ENCODE data around the gene PIP4K2A.

PIP4K2A gene

GRCh38 chr10:22554461-22555182 lies 159.8 kb downstream of the PIP4K2A start:
- no peaks in the 10 kb centered on the region for H3K9me3 ChIP-seq (ENCODE audit: control insufficient read depth, low read length)
- H3K4me1 ChIP-seq (ENCODE audit: control insufficient read depth, insufficient read depth, low read length, poor library complexity, severe bottlenecking), result peaks cover 5% of the 10 kb centered on the region
- H3K4me3 ChIP-seq (ENCODE audit: extremely low read depth, insufficient read depth, low read length, poor library complexity, severe bottlenecking), result no peak overlapping the region
- H3K27ac ChIP-seq (ENCODE audit: low read depth, low read length, severe bottlenecking), result peak overlapping the region; percentile 80
- WGBS, 2 experiments (ENCODE audit: insufficient coverage in 2 of 2), result 83 to 86% methylated on average over 25 to 29 of the region's 29 CpGs
- peaks cover 16% of the 10 kb centered on the region for H3K36me3 ChIP-seq (ENCODE audit: control insufficient read depth, insufficient read depth, low read length)

- H3K27ac ChIP-seq (ENCODE audit: low read depth, low read length, severe bottlenecking), result no peak overlapping the region
Measured at GRCh38 chr10:22553452-22553995, 160.9 kb downstream of the PIP4K2A start.

GRCh38 chr10:22552888-22553378 lies 161.4 kb downstream of the PIP4K2A start:
- no peak overlapping the region for H3K4me3 ChIP-seq (ENCODE audit: extremely low read depth, insufficient read depth, low read length, poor library complexity, severe bottlenecking)
- no peak overlapping the region for H3K27ac ChIP-seq (ENCODE audit: low read depth, low read length, severe bottlenecking)
- no peaks in the 10 kb centered on the region for H3K9me3 ChIP-seq (ENCODE audit: control insufficient read depth, low read length)
- peaks cover 27% of the 10 kb centered on the region for H3K36me3 ChIP-seq (ENCODE audit: control insufficient read depth, insufficient read depth, low read length)
- 85 to 86% methylated on average over 4 of the region's 5 CpGs for WGBS, 2 experiments (ENCODE audit: insufficient coverage in 2 of 2)
- H3K4me1 ChIP-seq (ENCODE audit: control insufficient read depth, insufficient read depth, low read length, poor library complexity, severe bottlenecking), result peaks cover 5% of the 10 kb centered on the region

More at GRCh38 chr10:22553452-22553995, 160.9 kb downstream of the PIP4K2A start:
- H3K36me3 ChIP-seq (ENCODE audit: control insufficient read depth, insufficient read depth, low read length), result peaks cover 25% of the 10 kb centered on the region
- WGBS, 2 experiments (ENCODE audit: insufficient coverage in 2 of 2), result 90 to 100% methylated on average over 1 to 2 of the region's 7 CpGs
- H3K9me3 ChIP-seq (ENCODE audit: control insufficient read depth, low read length), result no peaks in the 10 kb centered on the region
- H3K4me1 ChIP-seq (ENCODE audit: control insufficient read depth, insufficient read depth, low read length, poor library complexity, severe bottlenecking), result peaks cover 5% of the 10 kb centered on the region
- H3K4me3 ChIP-seq (ENCODE audit: extremely low read depth, insufficient read depth, low read length, poor library complexity, severe bottlenecking), result no peak overlapping the region

- no peak overlapping the region for H3K4me3 ChIP-seq (ENCODE audit: extremely low read depth, insufficient read depth, low read length, poor library complexity, severe bottlenecking)
- peaks cover 8% of the 10 kb centered on the region for H3K4me1 ChIP-seq (ENCODE audit: control insufficient read depth, insufficient read depth, low read length, poor library complexity, severe bottlenecking)
- no peak overlapping the region for H3K27ac ChIP-seq (ENCODE audit: low read depth, low read length, severe bottlenecking)
- 90 to 100% methylated on average over 4 to 6 of the region's 7 CpGs for WGBS, 2 experiments (ENCODE audit: insufficient coverage in 2 of 2)
- H3K9me3 ChIP-seq (ENCODE audit: control insufficient read depth, low read length), result no peaks in the 10 kb centered on the region
- H3K36me3 ChIP-seq (ENCODE audit: control insufficient read depth, insufficient read depth, low read length), result peaks cover 36% of the 10 kb centered on the region
Measured at GRCh38 chr10:22551681-22552365, 162.6 kb downstream of the PIP4K2A start.

GRCh38 chr10:22550732-22551131 lies 163.6 kb downstream of the PIP4K2A start:
- Histone ChIP-seq H3K36me3 (ENCODE audit: control insufficient read depth, insufficient read depth, low read length) (peaks cover 46% of the 10 kb centered on the region), H3K4me3 (ENCODE audit: extremely low read depth, insufficient read depth, low read length, poor library complexity, severe bottlenecking) (no peak overlapping the region), H3K4me1 (ENCODE audit: control insufficient read depth, insufficient read depth, low read length, poor library complexity, severe bottlenecking) (peaks cover 8% of the 10 kb centered on the region), H3K9me3 (ENCODE audit: control insufficient read depth, low read length) (no peaks in the 10 kb centered on the region), H3K27ac (ENCODE audit: low read depth, low read length, severe bottlenecking) (no peak overlapping the region)
- WGBS, 2 experiments (ENCODE audit: insufficient coverage in 2 of 2), result 17% methylated on average over 1 of the region's 6 CpGs; no CpG with 5 or more reads in 1 of the 2 experiments

- H3K4me3 ChIP-seq (ENCODE audit: extremely low read depth, insufficient read depth, low read length, poor library complexity, severe bottlenecking), result no peak overlapping the region
- H3K27ac ChIP-seq (ENCODE audit: low read depth, low read length, severe bottlenecking), result no peak overlapping the region
- H3K9me3 ChIP-seq (ENCODE audit: control insufficient read depth, low read length), result no peaks in the 10 kb centered on the region
- peaks cover 59% of the 10 kb centered on the region for H3K36me3 ChIP-seq (ENCODE audit: control insufficient read depth, insufficient read depth, low read length)
- WGBS, 2 experiments (ENCODE audit: insufficient coverage in 2 of 2), result 86 to 100% methylated on average over 1 of the region's 1 CpG
- H3K4me1 ChIP-seq (ENCODE audit: control insufficient read depth, insufficient read depth, low read length, poor library complexity, severe bottlenecking), result peaks cover 3% of the 10 kb centered on the region
Measured at GRCh38 chr10:22548344-22548743, 166.0 kb downstream of the PIP4K2A start.

GRCh38 chr10:22545643-22546042 lies 168.7 kb downstream of the PIP4K2A start:
- 100% methylated on average over 1 of the region's 1 CpG; no CpG with 5 or more reads in 1 of the 2 experiments for WGBS, 2 experiments (ENCODE audit: insufficient coverage in 2 of 2)
- Histone ChIP-seq H3K9me3 (ENCODE audit: control insufficient read depth, low read length) (no peaks in the 10 kb centered on the region), H3K36me3 (ENCODE audit: control insufficient read depth, insufficient read depth, low read length) (peaks cover 75% of the 10 kb centered on the region)

DNA sequence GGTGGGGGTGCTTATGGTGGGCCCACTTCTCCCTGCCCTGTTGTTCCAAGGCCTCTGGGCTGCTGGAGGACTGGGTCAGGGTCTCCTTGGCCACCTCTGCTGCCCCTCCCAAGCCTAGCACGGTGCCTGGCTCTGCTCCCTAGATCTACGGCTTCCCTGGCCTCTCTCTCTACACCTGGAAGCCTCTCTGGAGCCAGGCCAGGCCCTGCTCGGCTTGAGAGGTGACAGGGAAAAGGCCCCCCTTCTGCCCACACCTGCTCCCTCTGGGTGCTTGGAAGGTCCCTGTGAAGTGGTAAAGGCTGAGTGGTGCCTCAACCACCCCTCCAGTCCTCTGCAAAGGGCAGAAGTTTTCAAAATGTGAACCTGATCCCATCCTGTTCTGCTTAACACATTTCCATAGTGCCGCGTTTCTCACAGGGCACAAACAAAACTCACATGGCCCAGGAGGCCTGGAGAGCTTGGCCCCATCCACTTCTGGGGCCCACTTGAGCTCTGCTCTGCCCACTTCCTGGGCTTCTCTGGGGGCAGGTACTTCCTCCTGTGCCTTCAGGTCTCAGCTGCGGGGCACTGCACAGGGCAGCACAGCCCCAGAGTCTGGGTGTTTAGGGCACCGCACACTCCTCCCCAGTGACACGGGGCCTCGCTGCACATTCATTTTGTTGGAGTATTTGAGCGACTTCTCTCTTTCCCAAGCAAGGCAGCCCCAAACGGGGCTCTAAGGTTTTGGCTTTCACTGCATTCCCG lies 169.9 kb downstream of the PIP4K2A start:
- Histone ChIP-seq H3K9me3 (ENCODE audit: control insufficient read depth, low read length) (no peaks in the 10 kb centered on the region), H3K36me3 (ENCODE audit: control insufficient read depth, insufficient read depth, low read length) (peaks cover 71% of the 10 kb centered on the region), H3K27ac (ENCODE audit: low read depth, low read length, severe bottlenecking) (no peak overlapping the region), H3K4me1 (ENCODE audit: control insufficient read depth, insufficient read depth, low read length, poor library complexity, severe bottlenecking) (peaks cover 3% of the 10 kb centered on the region), H3K4me3 (ENCODE audit: extremely low read depth, insufficient read depth, low read length, poor library complexity, severe bottlenecking) (no peak overlapping the region)
- 96 to 97% methylated on average over 9 to 11 of the region's 12 CpGs for WGBS, 2 experiments (ENCODE audit: insufficient coverage in 2 of 2)

More at GRCh38 chr10:22545643-22546042, 168.7 kb downstream of the PIP4K2A start:
- Histone ChIP-seq H3K4me1 (ENCODE audit: control insufficient read depth, insufficient read depth, low read length, poor library complexity, severe bottlenecking) (peaks cover 3% of the 10 kb centered on the region), H3K27ac (ENCODE audit: low read depth, low read length, severe bottlenecking) (no peak overlapping the region), H3K4me3 (ENCODE audit: extremely low read depth, insufficient read depth, low read length, poor library complexity, severe bottlenecking) (no peak overlapping the region)

GRCh38 chr10:22542773-22543172 lies 171.6 kb downstream of the PIP4K2A start:
- Histone ChIP-seq H3K36me3 (ENCODE audit: control insufficient read depth, insufficient read depth, low read length) (peaks cover 77% of the 10 kb centered on the region), H3K9me3 (ENCODE audit: control insufficient read depth, low read length) (no peaks in the 10 kb centered on the region), H3K4me1 (ENCODE audit: control insufficient read depth, insufficient read depth, low read length, poor library complexity, severe bottlenecking) (peaks cover 3% of the 10 kb centered on the region), H3K4me3 (ENCODE audit: extremely low read depth, insufficient read depth, low read length, poor library complexity, severe bottlenecking) (no peak overlapping the region), H3K27ac (ENCODE audit: low read depth, low read length, severe bottlenecking) (no peak overlapping the region)
- 77% methylated on average over 6 of the region's 7 CpGs for WGBS, 2 experiments (ENCODE audit: insufficient coverage in 2 of 2)

- Histone ChIP-seq H3K27ac (ENCODE audit: low read depth, low read length, severe bottlenecking) (no peak overlapping the region), H3K9me3 (ENCODE audit: control insufficient read depth, low read length) (no peaks in the 10 kb centered on the region), H3K4me1 (ENCODE audit: control insufficient read depth, insufficient read depth, low read length, poor library complexity, severe bottlenecking) (no peaks in the 10 kb centered on the region), H3K36me3 (ENCODE audit: control insufficient read depth, insufficient read depth, low read length) (peaks cover 77% of the 10 kb centered on the region), H3K4me3 (ENCODE audit: extremely low read depth, insufficient read depth, low read length, poor library complexity, severe bottlenecking) (no peak overlapping the region)
- WGBS, 2 experiments (ENCODE audit: insufficient coverage in 2 of 2), result 92% methylated on average over 7 to 9 of the region's 10 CpGs
Measured at GRCh38 chr10:22541900-22542299, 172.5 kb downstream of the PIP4K2A start.

All from mesodermal cell (in vitro differentiated cells).